ENCODE data around the gene KIF3C.

DNA sequence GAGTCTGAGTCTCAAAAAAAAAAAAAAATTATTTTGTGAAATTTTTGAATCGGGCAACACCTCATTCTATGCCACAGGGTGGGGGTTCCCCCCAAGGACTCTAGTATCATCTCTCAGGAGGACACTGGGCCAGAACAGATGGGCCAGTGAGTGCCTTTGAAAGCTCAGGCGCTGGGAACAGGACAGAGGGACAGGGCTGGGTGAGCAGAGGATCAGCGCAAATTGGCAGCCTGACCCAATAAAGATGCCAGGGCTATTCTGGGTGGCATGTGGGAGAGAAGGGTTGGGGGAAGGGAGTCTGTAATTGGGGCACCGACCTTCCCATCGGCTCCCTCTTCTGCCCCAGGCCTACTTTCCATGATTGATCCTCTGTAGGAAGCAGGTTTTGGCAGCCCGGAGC, 44.0 kb downstream of the KIF3C start:
- TF ChIP-seq, protein P1, sequence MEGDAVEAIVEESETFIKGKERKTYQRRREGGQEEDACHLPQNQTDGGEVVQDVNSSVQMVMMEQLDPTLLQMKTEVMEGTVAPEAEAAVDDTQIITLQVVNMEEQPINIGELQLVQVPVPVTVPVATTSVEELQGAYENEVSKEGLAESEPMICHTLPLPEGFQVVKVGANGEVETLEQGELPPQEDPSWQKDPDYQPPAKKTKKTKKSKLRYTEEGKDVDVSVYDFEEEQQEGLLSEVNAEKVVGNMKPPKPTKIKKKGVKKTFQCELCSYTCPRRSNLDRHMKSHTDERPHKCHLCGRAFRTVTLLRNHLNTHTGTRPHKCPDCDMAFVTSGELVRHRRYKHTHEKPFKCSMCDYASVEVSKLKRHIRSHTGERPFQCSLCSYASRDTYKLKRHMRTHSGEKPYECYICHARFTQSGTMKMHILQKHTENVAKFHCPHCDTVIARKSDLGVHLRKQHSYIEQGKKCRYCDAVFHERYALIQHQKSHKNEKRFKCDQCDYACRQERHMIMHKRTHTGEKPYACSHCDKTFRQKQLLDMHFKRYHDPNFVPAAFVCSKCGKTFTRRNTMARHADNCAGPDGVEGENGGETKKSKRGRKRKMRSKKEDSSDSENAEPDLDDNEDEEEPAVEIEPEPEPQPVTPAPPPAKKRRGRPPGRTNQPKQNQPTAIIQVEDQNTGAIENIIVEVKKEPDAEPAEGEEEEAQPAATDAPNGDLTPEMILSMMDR (IDR thresholded peaks at IDR 0.05): no peak
- no peak for TF ChIP-seq POLR2A (IDR thresholded peaks at IDR 0.05)

All from breast epithelium (tissue), 3 donors.